ENCODE data around the gene TMEM223.
A peak's percentile ranks its signal among the peaks of the same experiment; 100 is the strongest.

Gene TMEM223

GRCh38 chr11:62778441-62778840 lies 13.4 kb downstream of the TMEM223 start:
- H3K36me3 ChIP-seq (ENCODE audit: low read depth): peaks cover 17% of the 10 kb centered on the region
- H3K27me3 ChIP-seq (ENCODE audit: insufficient read depth, poor library complexity, severe bottlenecking): no peaks in the 10 kb centered on the region
- H3K27ac ChIP-seq (ENCODE audit: poor library complexity, severe bottlenecking): no peak overlapping the region
- ATAC-seq (ENCODE audit: low read depth): no peak
- H3K4me3 ChIP-seq (ENCODE audit: severe bottlenecking): no peak overlapping the region
- no peaks in the 10 kb centered on the region for H3K4me1 ChIP-seq (ENCODE audit: insufficient read depth, poor library complexity, severe bottlenecking)
- no peak for DNase-seq (ENCODE audit: low spot score)
- H3K9me3 ChIP-seq (ENCODE audit: severe bottlenecking): no peaks in the 10 kb centered on the region
- no peak for TF ChIP-seq CTCF (IDR thresholded peaks at IDR 0.05; ENCODE audit: poor library complexity, severe bottlenecking)

GRCh38 chr11:62777389-62777788 lies 14.4 kb downstream of the TMEM223 start:
- Histone ChIP-seq H3K36me3 (ENCODE audit: low read depth) (peaks cover 10% of the 10 kb centered on the region), H3K27me3 (ENCODE audit: insufficient read depth, poor library complexity, severe bottlenecking) (no peaks in the 10 kb centered on the region), H3K4me1 (ENCODE audit: insufficient read depth, poor library complexity, severe bottlenecking) (no peaks in the 10 kb centered on the region), H3K27ac (ENCODE audit: poor library complexity, severe bottlenecking) (no peak overlapping the region), H3K9me3 (ENCODE audit: severe bottlenecking) (no peaks in the 10 kb centered on the region), H3K4me3 (ENCODE audit: severe bottlenecking) (no peak overlapping the region)
- no peak for DNase-seq (ENCODE audit: low spot score)
- ATAC-seq (ENCODE audit: low read depth): no peak
- no peak for TF ChIP-seq CTCF (IDR thresholded peaks at IDR 0.05; ENCODE audit: poor library complexity, severe bottlenecking)

- Histone ChIP-seq H3K36me3 (ENCODE audit: low read depth) (peaks cover 10% of the 10 kb centered on the region), H3K27me3 (ENCODE audit: insufficient read depth, poor library complexity, severe bottlenecking) (no peaks in the 10 kb centered on the region), H3K4me1 (ENCODE audit: insufficient read depth, poor library complexity, severe bottlenecking) (peaks cover 5% of the 10 kb centered on the region), H3K9me3 (ENCODE audit: severe bottlenecking) (no peaks in the 10 kb centered on the region), H3K27ac (ENCODE audit: poor library complexity, severe bottlenecking) (no peak overlapping the region), H3K4me3 (ENCODE audit: severe bottlenecking) (no peak overlapping the region)
- DNase-seq (ENCODE audit: low spot score) (no peak), ATAC-seq (ENCODE audit: low read depth) (no peak)
- TF ChIP-seq CTCF (IDR thresholded peaks at IDR 0.05; ENCODE audit: poor library complexity, severe bottlenecking): no peak
Observed at GRCh38 chr11:62775646-62776045, 16.2 kb downstream of the TMEM223 start.

- Histone ChIP-seq H3K27me3 (ENCODE audit: insufficient read depth, poor library complexity, severe bottlenecking) (no peaks in the 10 kb centered on the region), H3K27ac (ENCODE audit: poor library complexity, severe bottlenecking) (no peak overlapping the region), H3K9me3 (ENCODE audit: severe bottlenecking) (no peaks in the 10 kb centered on the region), H3K4me1 (ENCODE audit: insufficient read depth, poor library complexity, severe bottlenecking) (peaks cover 8% of the 10 kb centered on the region), H3K4me3 (ENCODE audit: severe bottlenecking) (no peak overlapping the region), H3K36me3 (ENCODE audit: low read depth) (peaks cover 10% of the 10 kb centered on the region)
- TF ChIP-seq CTCF (IDR thresholded peaks at IDR 0.05; ENCODE audit: poor library complexity, severe bottlenecking): no peak
- ATAC-seq (ENCODE audit: low read depth) (no peak), DNase-seq (ENCODE audit: low spot score) (no peak)
Observed at GRCh38 chr11:62774407-62774806, 17.4 kb downstream of the TMEM223 start.

- no peak for TF ChIP-seq CTCF (IDR thresholded peaks at IDR 0.05; ENCODE audit: poor library complexity, severe bottlenecking)
Observed at GRCh38 chr11:62771144-62772021, 20.4 kb downstream of the TMEM223 start, which contains the start of gene TAF6L. TSS of gene TAF6L (plus strand) at chr11:62771396. CDS start at chr11:62775784, 4,388 bp downstream.

More at GRCh38 chr11:62771144-62772021, 20.4 kb downstream of the TMEM223 start, which contains the start of gene TAF6L:
- Histone ChIP-seq H3K27ac (ENCODE audit: poor library complexity, severe bottlenecking) (peak within 1 kb of the TSS; percentile 71), H3K9me3 (ENCODE audit: severe bottlenecking) (no peaks in the 10 kb centered on the region), H3K4me3 (ENCODE audit: severe bottlenecking) (peak within 1 kb of the TSS; percentile 61), H3K36me3 (ENCODE audit: low read depth) (peaks cover 5% of the 10 kb centered on the region), H3K4me1 (ENCODE audit: insufficient read depth, poor library complexity, severe bottlenecking) (peaks cover 8% of the 10 kb centered on the region), H3K27me3 (ENCODE audit: insufficient read depth, poor library complexity, severe bottlenecking) (no peaks in the 10 kb centered on the region)
- DNase-seq (ENCODE audit: low spot score) (peak; percentile 98), ATAC-seq (ENCODE audit: low read depth) (peak; percentile 92)
